Heart left ventricle (tissue), 16 donors: ENCODE results near the gene PKNOX2. TPM values are rescaled to one million over a fixed set of nuclear protein-coding genes. Genes with fewer than 3 reads are reported as not detected.

Experiments used
- ATAC-seq, 4 donors: fragments of 200-7000 bp; cut with Tn5 transposase; one replicate each; pipeline ENCODE4 v1.9.1; 2020 to 2022; ENCODE audit warnings: moderate library complexity in 4 of 4, mild to moderate bottlenecking in 3 of 4, moderate number of reproducible peaks in 1 of 4
- DNase-seq, 5 donors: peaks; one replicate each; pipeline ENCODE4 v3.0.0-alpha.2; 2020
- H3K27ac ChIP-seq, 12 donors: fragments of 200-600 bp; sonication (generic) in 4 of 12; one replicate each; pipeline versions ENCODE4 v1.5.0 to v1.8.0; 2016 to 2022; ENCODE audit warnings: mild to moderate bottlenecking in 2 of 12
- H3K27me3 ChIP-seq, 9 donors: fragments of 200-600 bp; sonication (generic) in 2 of 9; one replicate each; pipeline versions ENCODE4 v1.5.1 to v1.8.0; 2016 to 2022; ENCODE audit warnings: mild to moderate bottlenecking in 3 of 9
- H3K36me3 ChIP-seq, 9 donors: fragments of 200-600 bp; sonication (generic) in 2 of 9; one replicate each; pipeline versions ENCODE4 v1.5.0 to v1.8.0; 2018 to 2022; ENCODE audit warnings: mild to moderate bottlenecking in 2 of 9
- H3K4me1 ChIP-seq, 12 donors: fragments of 200-600 bp; sonication (generic) in 4 of 12; one replicate each; pipeline versions ENCODE4 v1.5.0 to v1.8.0; 2016 to 2022; ENCODE audit warnings: mild to moderate bottlenecking in 3 of 12
- H3K4me3 ChIP-seq, 12 donors: fragments of 200-600 bp; sonication (generic) in 4 of 12; one replicate each; pipeline versions ENCODE4 v1.5.0 to v1.8.0; 2017 to 2022; ENCODE audit warnings: mild to moderate bottlenecking in 9 of 12, moderate library complexity in 4 of 12
- H3K9me3 ChIP-seq, 12 donors: fragments of 200-600 bp; sonication (generic) in 4 of 12; one replicate each; pipeline versions ENCODE4 v1.5.0 to v1.8.0; 2016 to 2022; ENCODE audit warnings: mild to moderate bottlenecking in 1 of 12
- POLR2A ChIP-seq, 2 donors: fragments of 450-650 bp; IDR thresholded peaks; one replicate each; pipeline ENCODE4 v1.6.1; 2017; ENCODE audit warnings: antibody characterized with exemption in 2 of 2, mild to moderate bottlenecking in 2 of 2, moderate library complexity in 2 of 2
- WGBS, 4 donors: extraction: QIAGEN DNeasy Blood & Tissue Kit in 2 of 4; methylation state at CpG; one replicate each; pipeline versions ENCODE4 v1.1.5 to v1.1.7; 2013 to 2018; 5-methylcytosine and 5-hydroxymethylcytosine counted together
- intact Hi-C, 10 donors: fragments of 100-400 bp; cut with DNase I; formaldehyde crosslinking; loops; one replicate each; pipeline versions ENCODE4 v1.11.1 to v1.14.2; 2022
- polyA plus RNA-seq, 2 donors: library from polyadenylated mRNA; stranded (reverse); fragments of 200-250 nt; gene quantifications; one replicate each; pipeline ENCODE4 v1.2.3, GENCODE V29; 2013
- total RNA-seq, 9 donors: library from RNA; depleted of rRNA in 2 of 9; stranded (reverse); fragments of >200 nt in 2 of 9; fragmentation: NEBNext Ultra II Directional in 3 of 9; extraction: Animal tissue kit (Norgen Biotek cat#: 25700) in 3 of 9; gene quantifications; one replicate each; pipeline versions ENCODE4 v1.1.0 to v1.2.4, GENCODE V29; 2016 to 2023
- TF ChIP-seq, protein P1 (sequence below), 12 donors: fragments of 200-600 bp; sonication (generic) in 4 of 12; IDR thresholded peaks; one replicate each; pipeline versions ENCODE4 v1.5.0 to v1.8.0; 2018 to 2022; ENCODE audit warnings: antibody characterized with exemption in 12 of 12, mild to moderate bottlenecking in 5 of 12
- donor health status: ischemic (EF 13 %, LVEDD 7.1; RV severe dilation, severe dysfunction).
- donor health status: healthy with polysubstance abuse.
- donor health status: DM: no; HTN: yes; CAD: no.
- donor health status: DM: no; HTN: no; CAD: no.
- donor health status: ischemic (EF 25% LVEDD 6.9; RV normal size, moderate dysfunction).
- donor health status: ischemic (EF 25% LVEDD 5.7; RV mildly dilated, moderate dysfunction).
- donor health status: healthy.
- donor health status: DM: yes; HTN: yes; CAD: no.
- donor health status: ischemic (EF 35%, LVEDD 5.7; RV mildly dilated, moderate dysfunction).
- donor health status: nonischemic (EF 11% LVEDD 7.7; RV severe dilation, severe dysfunction).
- donor health status: DM: yes; HTN: yes; CAD: no.
- donor health status: PGD.
- donor health status: ischemic (EF 29% LVEDD 5.4; RV normal size, mild dysfunction).
- donor health status: nonischemic (EF 23%, LVEDD 6.1; RV moderate dilation, normal function).

The PKNOX2 gene
- total and polyA plus RNA-seq, 11 donors, result 3.1 to 9.4 (median 4.5) TPM

DNA sequence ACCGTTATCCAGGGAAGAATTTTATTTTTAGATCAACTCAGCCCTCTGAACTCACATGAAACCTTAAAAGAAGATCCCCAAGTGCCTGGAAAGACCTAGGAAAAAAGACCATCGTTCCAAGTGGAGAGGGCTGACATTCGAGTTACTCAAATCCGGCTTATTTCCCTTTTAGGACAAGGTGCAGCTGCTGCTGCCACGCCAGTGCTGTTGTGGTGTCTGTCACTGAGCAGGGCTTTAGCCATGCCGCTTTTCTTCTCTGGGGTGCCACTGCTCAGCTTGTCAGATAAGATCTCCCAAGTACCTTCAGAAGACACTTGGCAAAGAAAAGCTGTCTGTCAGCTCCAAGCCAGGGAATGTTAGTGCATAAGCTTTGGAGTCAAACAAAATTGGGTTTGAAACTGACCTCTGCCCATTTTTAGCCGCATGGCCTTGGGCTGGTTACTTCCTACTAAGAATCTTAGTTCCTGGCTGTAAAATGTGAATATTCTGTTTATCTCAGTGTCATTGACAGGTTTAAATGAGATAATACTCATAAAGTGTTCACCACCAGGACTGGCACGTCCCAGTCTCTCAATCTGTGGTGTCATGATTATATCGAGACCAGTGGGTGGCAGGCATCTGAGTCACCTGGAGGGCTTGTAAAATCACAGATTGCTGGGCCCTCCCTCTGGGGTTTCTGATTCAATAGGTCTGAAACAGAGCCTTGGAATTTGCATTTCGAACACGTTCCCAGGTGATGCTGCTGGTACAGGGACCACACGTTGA lies 117.5 kb downstream of the PKNOX2 start:
- Histone ChIP-seq H3K27ac (no peak overlapping the region), H3K36me3 (no peaks in the 10 kb centered on the region), H3K9me3 (no peaks in the 10 kb centered on the region), H3K27me3 (no peaks in the 10 kb centered on the region), H3K4me1 (peaks cover 0 to 26% (median 0%) of the 10 kb centered on the region in 12 donors), H3K4me3 (no peak overlapping the region)
- 74 to 76% (median 74%) methylated on average over 10 to 12 of the region's 12 CpGs for WGBS, 4 donors
- peak in 1 of 4 donors; percentile 30 for ATAC-seq
- TF ChIP-seq, protein P1, sequence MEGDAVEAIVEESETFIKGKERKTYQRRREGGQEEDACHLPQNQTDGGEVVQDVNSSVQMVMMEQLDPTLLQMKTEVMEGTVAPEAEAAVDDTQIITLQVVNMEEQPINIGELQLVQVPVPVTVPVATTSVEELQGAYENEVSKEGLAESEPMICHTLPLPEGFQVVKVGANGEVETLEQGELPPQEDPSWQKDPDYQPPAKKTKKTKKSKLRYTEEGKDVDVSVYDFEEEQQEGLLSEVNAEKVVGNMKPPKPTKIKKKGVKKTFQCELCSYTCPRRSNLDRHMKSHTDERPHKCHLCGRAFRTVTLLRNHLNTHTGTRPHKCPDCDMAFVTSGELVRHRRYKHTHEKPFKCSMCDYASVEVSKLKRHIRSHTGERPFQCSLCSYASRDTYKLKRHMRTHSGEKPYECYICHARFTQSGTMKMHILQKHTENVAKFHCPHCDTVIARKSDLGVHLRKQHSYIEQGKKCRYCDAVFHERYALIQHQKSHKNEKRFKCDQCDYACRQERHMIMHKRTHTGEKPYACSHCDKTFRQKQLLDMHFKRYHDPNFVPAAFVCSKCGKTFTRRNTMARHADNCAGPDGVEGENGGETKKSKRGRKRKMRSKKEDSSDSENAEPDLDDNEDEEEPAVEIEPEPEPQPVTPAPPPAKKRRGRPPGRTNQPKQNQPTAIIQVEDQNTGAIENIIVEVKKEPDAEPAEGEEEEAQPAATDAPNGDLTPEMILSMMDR (IDR thresholded peaks at IDR 0.05), result no peak
- no peak for TF ChIP-seq POLR2A (IDR thresholded peaks at IDR 0.05)
- DNase-seq, result no peak
- intact Hi-C loops, result loop anchor here in 1 of 10 donors (10.0 kb wide), 1 partner anchor 53 kb away; no protein-coding TSS in a partner anchor

DNA sequence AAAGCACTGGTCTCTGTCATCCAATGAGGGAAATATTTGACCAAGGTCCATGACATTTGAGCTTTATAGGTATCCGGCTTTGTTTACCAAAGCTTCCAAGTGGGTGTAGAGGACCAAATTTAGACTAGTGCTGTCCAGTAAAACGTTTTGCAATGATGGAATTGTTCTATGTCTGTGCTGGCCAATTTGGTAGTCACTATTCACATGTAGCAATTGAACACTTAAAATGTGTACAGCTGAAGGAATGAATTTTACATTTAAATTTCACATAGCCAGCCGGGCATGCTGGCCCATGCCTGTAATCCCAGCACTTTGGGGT lies 118.0 kb downstream of the PKNOX2 start:
- H3K27me3 ChIP-seq, result no peaks in the 10 kb centered on the region
- H3K9me3 ChIP-seq, result no peaks in the 10 kb centered on the region
- no peak overlapping the region for H3K27ac ChIP-seq
- WGBS, 4 donors, result 68 to 78% (median 77%) methylated on average over 3 of the region's 3 CpGs
- TF ChIP-seq, protein P1 (IDR thresholded peaks at IDR 0.05), result no peak
- no peak for TF ChIP-seq POLR2A (IDR thresholded peaks at IDR 0.05)
- intact Hi-C loops, result loop anchor here in 1 of 10 donors (10.0 kb wide), 1 partner anchor 52 kb away; no protein-coding TSS in a partner anchor
- ATAC-seq (no peak), DNase-seq (no peak)
- no peak overlapping the region for H3K4me3 ChIP-seq
- H3K36me3 ChIP-seq, result no peaks in the 10 kb centered on the region
- peaks cover 0 to 31% (median 2%) of the 10 kb centered on the region in 12 donors for H3K4me1 ChIP-seq

DNA sequence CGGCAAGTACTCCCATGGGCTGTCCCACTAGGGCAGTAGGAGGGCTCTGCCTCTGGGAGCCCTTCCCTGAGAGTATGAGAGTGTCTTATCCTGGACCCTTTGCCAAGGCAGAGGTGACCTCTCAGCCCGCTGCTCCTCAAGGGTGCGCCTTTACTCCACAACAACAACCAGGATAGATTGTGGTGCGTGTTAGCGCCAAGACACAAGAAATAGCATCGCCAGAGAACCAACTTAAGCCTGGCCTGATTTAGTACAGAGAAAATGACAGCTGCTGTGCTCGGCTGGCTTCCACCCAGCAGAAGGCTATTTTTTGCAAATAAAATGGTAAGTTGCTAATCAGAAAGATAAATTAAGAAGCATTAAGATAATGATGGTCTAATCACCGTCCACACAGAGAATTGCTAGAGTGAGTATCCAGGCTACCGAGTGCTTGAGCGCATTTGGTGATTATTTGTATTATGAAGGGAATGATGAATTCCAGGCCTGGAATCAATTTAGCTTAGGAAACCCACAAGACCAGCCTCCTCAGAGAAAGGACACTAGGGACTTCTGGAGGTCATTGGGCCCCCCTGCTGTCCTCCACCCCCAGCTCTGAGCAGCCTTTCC lies 119.8 kb downstream of the PKNOX2 start:
- Histone ChIP-seq H3K4me3 (no peak overlapping the region), H3K27ac (peak overlapping the region in 5 of 12 donors; percentile 14 to 46 (median 29)), H3K27me3 (no peaks in the 10 kb centered on the region), H3K9me3 (no peaks in the 10 kb centered on the region), H3K36me3 (no peaks in the 10 kb centered on the region), H3K4me1 (peaks cover 0 to 43% (median 8%) of the 10 kb centered on the region in 12 donors)
- TF ChIP-seq, protein P1 (IDR thresholded peaks at IDR 0.05), result no peak
- TF ChIP-seq POLR2A (IDR thresholded peaks at IDR 0.05), result no peak
- intact Hi-C loops, result loop anchor here in 1 of 10 donors (10.0 kb wide), 1 partner anchor 50 kb away; no protein-coding TSS in a partner anchor
- ATAC-seq, result no peak
- DNase-seq, result no peak
- WGBS, 4 donors, result 73 to 89% (median 83%) methylated on average over 9 to 10 of the region's 10 CpGs

DNA sequence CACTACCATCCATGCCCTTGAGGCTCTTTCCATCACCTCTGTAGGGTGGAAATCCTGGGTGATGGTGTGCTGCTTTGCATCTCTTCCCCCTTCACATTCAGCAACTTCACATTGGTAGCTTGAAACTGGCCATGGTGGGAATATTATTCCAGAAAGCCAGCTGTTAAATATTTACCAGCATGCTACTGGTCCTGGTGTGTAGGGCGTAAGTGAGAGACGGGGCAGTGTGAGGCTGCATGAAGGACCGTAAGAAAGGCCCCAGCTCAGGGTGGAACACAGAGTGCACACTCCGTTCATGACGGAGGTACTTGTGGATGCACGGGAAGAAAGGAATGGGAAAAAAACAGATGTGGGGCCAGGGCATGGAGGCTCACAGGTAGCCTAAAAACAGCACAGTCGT lies 121.3 kb downstream of the PKNOX2 start:
- TF ChIP-seq POLR2A (IDR thresholded peaks at IDR 0.05), result no peak
- TF ChIP-seq, protein P1 (IDR thresholded peaks at IDR 0.05), result no peak
- Histone ChIP-seq H3K27ac (no peak overlapping the region), H3K4me3 (no peak overlapping the region), H3K4me1 (peaks cover 0 to 49% (median 8%) of the 10 kb centered on the region in 12 donors), H3K27me3 (no peaks in the 10 kb centered on the region), H3K36me3 (no peaks in the 10 kb centered on the region), H3K9me3 (no peaks in the 10 kb centered on the region)
- WGBS, 4 donors, result 95 to 96% (median 96%) methylated on average over 7 of the region's 7 CpGs
- no peak for ATAC-seq
- intact Hi-C loops, result loop anchor here in 1 of 10 donors (10.0 kb wide), 1 partner anchor 49 kb away; no protein-coding TSS in a partner anchor
- DNase-seq, result no peak
